Stomach (tissue), 9 donors: ENCODE data around the gene AKAP7. TPM values are rescaled to one million over a fixed set of nuclear protein-coding genes. Genes with fewer than 3 reads are reported as not detected.

Experiments
- DNase-seq, 2 donors: peaks; one replicate each; pipeline versions ENCODE4 v3.0.0 to v3.0.0-alpha.2; 2013 to 2019
- H3K27ac ChIP-seq, 5 donors: fragments of 200-600 bp in 4 of 5; sonication (generic) in 4 of 5; one replicate each; pipeline ENCODE4 v1.5.1; 2013 to 2019; ENCODE audit warnings: mild to moderate bottlenecking in 1 of 5, moderate library complexity in 1 of 5
- H3K27me3 ChIP-seq, 3 donors: fragments of 200-600 bp; sonication (generic); one replicate each; pipeline ENCODE4 v1.5.1; 2017 to 2019; ENCODE audit warnings: mixed run types in 1 of 3
- H3K36me3 ChIP-seq, 4 donors: fragments of 200-600 bp; sonication (generic); 1 replicate in 3 of 4; 2 replicates in 1 of 4; pipeline ENCODE4 v1.5.1; 2016 to 2019
- H3K4me1 ChIP-seq, 4 donors: fragments of 200-600 bp; sonication (generic); one replicate each; pipeline ENCODE4 v1.5.1; 2016 to 2019
- H3K4me3 ChIP-seq, 4 donors: fragments of 200-600 bp; sonication (generic) in 3 of 4; one replicate each; pipeline ENCODE4 v1.5.1; 2016 to 2019; ENCODE audit warnings: mild to moderate bottlenecking in 1 of 4
- H3K9me3 ChIP-seq, 4 donors: fragments of 200-600 bp; sonication (generic); one replicate each; pipeline ENCODE4 v1.5.1; 2016 to 2019
- CTCF ChIP-seq, 7 experiments: fragments of 450-650 bp in 4 of 7; fragments of 200-600 bp in 3 of 7; sonication (generic) in 3 of 7; IDR thresholded peaks; one replicate each; pipeline ENCODE4 v1.5.1; 2016 to 2019; ENCODE audit warnings: antibody characterized with exemption in 7 of 7, control low read depth in 2 of 7, mild to moderate bottlenecking in 1 of 7
- EP300 ChIP-seq: sonication (generic); formaldehyde crosslinking; IDR thresholded peaks from one replicate; pipeline ENCODE4 v1.6.1; 2017; ENCODE audit warnings: antibody characterized with exemption
- POLR2A ChIP-seq, 4 donors: fragments of 450-650 bp; IDR thresholded peaks; one replicate each; pipeline ENCODE4 v1.6.1; 2016; ENCODE audit warnings: antibody characterized with exemption in 4 of 4, control low read depth in 2 of 4, mild to moderate bottlenecking in 1 of 4, moderate library complexity in 1 of 4
- POLR2AphosphoS5 ChIP-seq, 3 donors: sonication (generic); formaldehyde crosslinking; IDR thresholded peaks; one replicate each; pipeline ENCODE4 v1.6.1; 2016; ENCODE audit warnings: antibody characterized with exemption in 3 of 3
- WGBS, 5 donors: extraction: QIAGEN DNeasy Blood & Tissue Kit in 3 of 5; methylation state at CpG; one replicate each; pipeline versions ENCODE4 v1.1.5 to v1.1.7; 2013 to 2018; 5-methylcytosine and 5-hydroxymethylcytosine counted together
- intact Hi-C: fragments of 100-400 bp; cut with DNase I; formaldehyde crosslinking; loops from one replicate; pipeline ENCODE4 v1.15.1; 2023; ENCODE audit warnings: low total_unique reads
- polyA plus RNA-seq, 3 donors: library from polyadenylated mRNA; stranded (reverse); fragments of 200-250 nt; gene quantifications; one replicate each; pipeline ENCODE4 v1.2.3, GENCODE V29; 2013
- total RNA-seq, 5 donors: library from RNA; depleted of rRNA; stranded (reverse); fragments of >200 nt; gene quantifications; one replicate each; pipeline versions ENCODE4 v1.1.0 to v1.2.3, GENCODE V29; 2014 to 2016
- donor health status: healthy with polysubstance abuse.
- donor health status: Bipolar disorder and iron deficiency.
- donor health status: healthy.

Gene AKAP7
- total and polyA plus RNA-seq, 8 donors, result 1.3 to 59.5 (median 4.6) TPM

GRCh38 chr6:131101911-131102680 lies 33.2 kb upstream of the AKAP7 start:
- no peak overlapping the region for H3K4me3 ChIP-seq
- peaks cover 0 to 5% (median 0%) of the 10 kb centered on the region in 4 donors for H3K9me3 ChIP-seq
- TF ChIP-seq POLR2AphosphoS5 (IDR thresholded peaks at IDR 0.05) (no peak), EP300 (no peak), CTCF (IDR thresholded peaks at IDR 0.05) (no peak), POLR2A (IDR thresholded peaks at IDR 0.05) (no peak)
- no peaks in the 10 kb centered on the region for H3K36me3 ChIP-seq
- H3K4me1 ChIP-seq, result peaks cover 0 to 5% (median 0%) of the 10 kb centered on the region in 4 donors
- WGBS, 5 donors, result 37 to 48% (median 46%) methylated on average over 5 of the region's 5 CpGs
- intact Hi-C loops, result no loop called here
- H3K27me3 ChIP-seq, result no peaks in the 10 kb centered on the region
- no peak for DNase-seq
- H3K27ac ChIP-seq, result no peak overlapping the region

GRCh38 chr6:131103296-131103695 lies 32.0 kb upstream of the AKAP7 start:
- Histone ChIP-seq H3K36me3 (no peaks in the 10 kb centered on the region), H3K27ac (no peak overlapping the region), H3K4me1 (peaks cover 0 to 10% (median 0%) of the 10 kb centered on the region in 4 donors), H3K9me3 (peaks cover 0 to 5% (median 0%) of the 10 kb centered on the region in 4 donors), H3K27me3 (no peaks in the 10 kb centered on the region), H3K4me3 (no peak overlapping the region)
- intact Hi-C loops, result no loop called here
- no peak for DNase-seq
- WGBS, 5 donors, result 65 to 81% (median 73%) methylated on average over 4 of the region's 4 CpGs
- TF ChIP-seq CTCF (IDR thresholded peaks at IDR 0.05), result no peak

GRCh38 chr6:131103901-131104300 lies 31.4 kb upstream of the AKAP7 start:
- no peaks in the 10 kb centered on the region for H3K36me3 ChIP-seq
- WGBS, 5 donors, result 81 to 100% (median 98%) methylated on average over 1 of the region's 1 CpG
- no peak overlapping the region for H3K4me3 ChIP-seq
- no peak for DNase-seq
- intact Hi-C loops, result no loop called here
- H3K4me1 ChIP-seq, result peaks cover 0 to 10% (median 0%) of the 10 kb centered on the region in 4 donors
- peaks cover 0 to 5% (median 0%) of the 10 kb centered on the region in 4 donors for H3K9me3 ChIP-seq
- no peaks in the 10 kb centered on the region for H3K27me3 ChIP-seq
- no peak for TF ChIP-seq POLR2AphosphoS5 (IDR thresholded peaks at IDR 0.05)
- TF ChIP-seq POLR2A (IDR thresholded peaks at IDR 0.05), result no peak
- no peak for TF ChIP-seq CTCF (IDR thresholded peaks at IDR 0.05)
- no peak for TF ChIP-seq EP300
- no peak overlapping the region for H3K27ac ChIP-seq

- no peaks in the 10 kb centered on the region for H3K9me3 ChIP-seq
- H3K27me3 ChIP-seq, result no peaks in the 10 kb centered on the region
- no peak overlapping the region for H3K27ac ChIP-seq
- peak in 1 of 2 donors; percentile 35 for DNase-seq
- no peaks in the 10 kb centered on the region for H3K36me3 ChIP-seq
- H3K4me1 ChIP-seq, result peaks cover 0 to 10% (median 0%) of the 10 kb centered on the region in 4 donors
- intact Hi-C loops, result no loop called here
- H3K4me3 ChIP-seq, result no peak overlapping the region
- 33 to 53% (median 43%) methylated on average over 1 of the region's 1 CpG for WGBS, 5 donors
- TF ChIP-seq POLR2A (IDR thresholded peaks at IDR 0.05) (no peak), EP300 (no peak), CTCF (IDR thresholded peaks at IDR 0.05) (no peak), POLR2AphosphoS5 (IDR thresholded peaks at IDR 0.05) (peak in 2 of 3 donors; percentile 54 to 64)
Measured at GRCh38 chr6:131107151-131107550, 28.1 kb upstream of the AKAP7 start.
